OCI-LY3 (cell line): Measurements from ENCODE around the gene CLEC16A.

ENCODE experiments used
- EZH2phosphoT487 ChIP-seq: fragments of 200-600 bp; shearing (Covaris generic); IDR thresholded peaks from 2 replicates; pipeline ENCODE4 v1.6.1; 2018; ENCODE audit warnings: antibody characterized with exemption, mixed run types, low read depth
- TF ChIP-seq, protein P1 (sequence below): fragments of 200-600, 300-600 bp; sonication (generic); IDR thresholded peaks from 2 replicates; pipeline ENCODE4 v1.5.1; 2014; ENCODE audit warnings: antibody characterized with exemption, low read length, low read depth

DNA sequence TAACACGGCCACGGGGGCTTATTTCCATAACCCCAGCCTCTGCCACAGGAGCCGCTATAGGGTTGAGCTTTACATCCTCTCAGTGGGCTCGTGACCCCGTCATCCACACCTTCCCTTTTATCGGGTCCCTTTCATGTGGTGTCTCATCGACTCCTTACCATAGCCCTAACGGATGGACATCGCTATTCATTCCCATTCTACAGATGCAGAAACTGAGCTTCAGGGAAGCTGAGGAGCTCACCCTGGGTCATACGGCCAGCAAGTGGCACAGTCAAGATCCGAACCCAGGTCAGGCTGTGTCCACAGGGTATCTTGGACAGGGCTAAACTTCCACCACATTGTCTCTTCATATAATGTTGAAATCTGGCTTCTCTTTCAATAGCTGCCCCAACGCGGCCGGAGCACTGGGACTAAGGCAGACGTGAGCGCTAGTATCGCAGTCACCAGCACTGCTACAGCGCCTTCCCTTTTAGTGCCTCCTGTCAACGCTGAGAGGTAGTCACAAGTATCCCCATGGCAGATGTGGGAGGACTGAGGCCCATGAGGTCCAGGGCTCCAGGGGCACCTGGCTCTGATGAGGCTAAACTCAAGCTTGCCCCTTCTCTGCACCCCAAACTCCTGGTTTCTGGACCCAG lies 260.8 kb downstream of the CLEC16A start:
- TF ChIP-seq, protein P1, sequence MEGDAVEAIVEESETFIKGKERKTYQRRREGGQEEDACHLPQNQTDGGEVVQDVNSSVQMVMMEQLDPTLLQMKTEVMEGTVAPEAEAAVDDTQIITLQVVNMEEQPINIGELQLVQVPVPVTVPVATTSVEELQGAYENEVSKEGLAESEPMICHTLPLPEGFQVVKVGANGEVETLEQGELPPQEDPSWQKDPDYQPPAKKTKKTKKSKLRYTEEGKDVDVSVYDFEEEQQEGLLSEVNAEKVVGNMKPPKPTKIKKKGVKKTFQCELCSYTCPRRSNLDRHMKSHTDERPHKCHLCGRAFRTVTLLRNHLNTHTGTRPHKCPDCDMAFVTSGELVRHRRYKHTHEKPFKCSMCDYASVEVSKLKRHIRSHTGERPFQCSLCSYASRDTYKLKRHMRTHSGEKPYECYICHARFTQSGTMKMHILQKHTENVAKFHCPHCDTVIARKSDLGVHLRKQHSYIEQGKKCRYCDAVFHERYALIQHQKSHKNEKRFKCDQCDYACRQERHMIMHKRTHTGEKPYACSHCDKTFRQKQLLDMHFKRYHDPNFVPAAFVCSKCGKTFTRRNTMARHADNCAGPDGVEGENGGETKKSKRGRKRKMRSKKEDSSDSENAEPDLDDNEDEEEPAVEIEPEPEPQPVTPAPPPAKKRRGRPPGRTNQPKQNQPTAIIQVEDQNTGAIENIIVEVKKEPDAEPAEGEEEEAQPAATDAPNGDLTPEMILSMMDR = no peak
- TF ChIP-seq EZH2phosphoT487 = no peak
